GM12892 (cell line): ENCODE measurements around the gene PRPF19.

ENCODE experiments used
- DNase-seq: peaks from one replicate; pipeline ENCODE4 v3.0.0; 2011; ENCODE audit not compliant: insufficient read length
- FAIRE-seq: peaks from 2 replicates; lab custom pipeline; 2011; peaks lifted over from hg19 to GRCh38; lab: Jason Lieb, UNC
- POLR2A ChIP-seq: IDR thresholded peaks from 2 replicates; pipeline ENCODE4 v1.6.1; 2011; ENCODE audit warnings: low read depth, low read length, control low read depth
- POLR2AphosphoS5 ChIP-seq: IDR thresholded peaks from 2 replicates; pipeline ENCODE4 v1.6.1; 2011; ENCODE audit warnings: low read depth, low read length, control low read depth
- TAF1 ChIP-seq: IDR thresholded peaks from 2 replicates; pipeline ENCODE4 v1.6.1; 2011; ENCODE audit warnings: low read depth, mild to moderate bottlenecking, control low read depth, low read length, borderline replicate concordance

Gene PRPF19

GRCh38 chr11:60947700-60948099 is 41.3 kb upstream of the PRPF19 start:
- FAIRE-seq (no peak), DNase-seq (no peak)
- no peak for TF ChIP-seq POLR2AphosphoS5
- no peak for TF ChIP-seq TAF1
- no peak for TF ChIP-seq POLR2A

DNA sequence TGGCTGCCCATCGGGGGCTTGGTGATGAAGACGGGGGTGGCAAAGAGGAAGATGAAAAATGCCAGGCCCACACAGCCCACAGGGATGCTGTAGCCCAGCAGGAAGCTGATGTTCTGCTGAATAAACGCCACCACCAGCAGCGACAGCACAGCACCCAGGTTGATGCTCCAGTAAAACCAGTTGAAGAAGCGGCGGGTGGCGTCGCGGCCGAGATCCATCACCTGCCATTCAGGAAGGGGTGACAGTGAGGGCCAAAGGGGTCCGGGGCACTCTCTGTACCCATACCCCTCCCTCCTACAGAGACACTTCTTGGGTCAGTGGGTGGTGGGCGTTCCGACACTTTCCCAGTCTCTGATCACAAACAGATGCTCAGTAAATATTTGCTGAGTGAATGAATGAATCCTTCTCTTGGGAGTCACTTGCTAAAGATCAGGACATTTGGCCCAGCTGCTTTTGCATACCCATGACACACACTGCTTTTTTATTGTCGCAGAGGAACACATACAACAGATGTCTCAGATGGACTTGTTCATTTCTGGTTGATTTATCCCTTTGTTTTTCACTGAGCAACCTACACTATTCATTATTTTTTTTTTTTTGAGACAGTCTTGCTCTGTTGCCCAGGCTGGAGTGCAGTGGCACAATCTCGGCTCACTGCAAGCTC is 40.3 kb upstream of the PRPF19 start:
- FAIRE-seq (no peak), DNase-seq (no peak)
- no peak for TF ChIP-seq TAF1
- no peak for TF ChIP-seq POLR2A
- 0 out of 2 replicates have a peak, but pooled peaks have one; percentile 24 for TF ChIP-seq POLR2AphosphoS5

DNA sequence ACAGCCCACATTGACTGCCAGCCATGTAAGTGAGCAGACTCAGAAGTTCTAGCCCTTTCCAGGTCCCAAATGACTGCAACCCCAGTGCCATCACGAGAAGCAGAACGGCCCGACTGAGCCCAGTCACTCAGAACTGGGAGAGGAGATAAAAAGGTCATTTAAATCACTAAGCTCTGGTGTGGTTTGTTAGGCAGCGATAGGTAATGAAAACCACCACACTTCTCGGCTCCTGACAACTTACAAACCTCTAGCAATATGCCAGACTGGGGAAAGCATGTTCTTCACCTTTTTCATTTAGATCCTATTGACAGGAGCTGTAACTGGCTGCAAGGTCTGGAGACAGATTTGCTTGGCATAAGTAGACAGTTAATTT is 38.9 kb upstream of the PRPF19 start:
- FAIRE-seq (no peak), DNase-seq (no peak)
- TF ChIP-seq POLR2AphosphoS5 (peak; percentile 44; the same call in 1 of the 2 replicates), POLR2A (no peak)

- DNase-seq (no peak), FAIRE-seq (peak; percentile 51)
- TF ChIP-seq POLR2AphosphoS5, result no peak
- no peak for TF ChIP-seq TAF1
- no peak for TF ChIP-seq POLR2A
Measured at GRCh38 chr11:60944490-60945294, 38.3 kb upstream of the PRPF19 start.

GRCh38 chr11:60942970-60943565 is 36.7 kb upstream of the PRPF19 start:
- DNase-seq (no peak), FAIRE-seq (no peak)
- TF ChIP-seq TAF1 (no peak), POLR2A (no peak)

DNA sequence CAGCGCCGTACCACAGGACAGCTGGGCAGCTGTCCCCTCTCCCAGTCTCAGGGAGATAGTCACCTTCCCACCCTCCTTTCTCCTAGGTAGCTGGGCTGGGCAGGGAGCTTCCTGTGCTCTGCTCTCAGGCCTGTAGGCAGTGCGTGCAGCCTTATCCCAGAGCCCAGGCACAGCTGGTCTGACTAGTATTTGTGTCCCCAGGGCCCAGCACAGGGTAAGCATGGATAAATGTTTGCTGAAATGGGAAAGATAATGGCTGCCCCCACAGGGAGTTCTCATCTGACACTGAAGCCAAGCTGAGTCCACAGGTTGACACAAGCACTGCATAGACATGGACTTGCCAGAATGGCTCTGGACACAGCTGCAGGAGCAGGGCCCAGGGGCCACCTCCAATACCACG is 35.8 kb upstream of the PRPF19 start:
- no peak for DNase-seq
- no peak for FAIRE-seq
- TF ChIP-seq TAF1, result no peak
- TF ChIP-seq POLR2A, result no peak
- no peak for TF ChIP-seq POLR2AphosphoS5

DNA sequence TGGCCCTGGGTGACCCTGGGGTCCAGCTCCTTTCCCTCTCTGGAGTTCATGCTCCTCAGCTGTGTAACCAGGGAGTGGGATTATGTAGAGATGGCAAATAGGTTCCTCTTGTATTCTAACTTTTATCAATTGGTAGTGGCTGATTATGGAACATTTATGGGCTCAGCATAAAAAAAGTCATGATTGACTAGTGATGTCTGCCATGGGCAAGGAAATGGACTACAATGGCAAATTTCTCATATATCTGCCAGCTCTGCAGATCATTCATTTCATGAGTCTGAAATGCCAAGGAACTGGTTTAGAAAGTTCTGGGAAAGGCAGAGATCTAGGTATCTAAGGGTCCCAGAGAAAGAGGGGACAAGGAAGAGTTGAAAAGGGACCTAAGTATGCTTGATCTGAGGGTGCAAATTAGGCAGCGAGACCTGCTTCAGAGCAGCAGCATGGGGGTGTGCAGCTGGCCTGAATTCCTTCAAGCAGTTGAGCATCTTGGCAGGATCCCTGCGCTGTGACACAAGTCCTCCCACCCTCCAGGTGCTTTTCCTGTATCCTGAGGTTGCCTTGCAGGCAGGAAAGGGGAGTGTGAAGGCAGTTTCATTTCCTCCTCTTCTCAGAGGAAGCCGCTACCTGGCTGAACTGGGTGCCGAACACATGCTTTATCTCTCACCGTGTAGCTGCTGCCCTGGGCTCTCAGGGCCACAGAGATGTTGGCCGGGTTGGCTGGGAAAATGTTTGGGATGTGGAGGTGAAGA is 35.2 kb upstream of the PRPF19 start:
- no peak for FAIRE-seq
- TF ChIP-seq POLR2A (no peak), POLR2AphosphoS5 (no peak), TAF1 (no peak)

GRCh38 chr11:60939855-60940254 is 33.5 kb upstream of the PRPF19 start:
- FAIRE-seq, result no peak
- no peak for DNase-seq
- TF ChIP-seq POLR2AphosphoS5, result peak; percentile 16; the same call in 1 of the 2 replicates
- no peak for TF ChIP-seq TAF1
- no peak; the same call in none of the 2 replicates for TF ChIP-seq POLR2A

More for the DNA sequence above, 35.2 kb upstream of the PRPF19 start:
- DNase-seq, result no peak

DNA sequence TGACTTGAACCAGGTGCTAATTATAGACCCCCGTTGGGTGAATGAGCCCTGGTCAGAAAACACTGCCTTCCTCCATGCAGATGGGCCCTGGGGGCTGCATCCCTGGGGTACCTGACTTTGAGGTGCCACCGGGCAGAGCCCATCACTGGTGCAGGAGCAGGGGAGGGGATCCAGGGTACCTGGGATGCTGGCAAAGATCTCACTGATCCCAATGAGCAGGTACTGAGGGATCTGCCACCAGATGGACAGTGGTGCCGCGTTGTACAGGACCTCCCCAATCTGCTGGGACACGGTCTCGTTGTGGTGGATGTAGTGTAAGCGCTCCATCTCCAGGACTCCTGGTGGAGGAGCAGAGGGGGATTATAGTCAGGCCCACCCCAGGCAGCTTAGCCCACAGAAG is 32.9 kb upstream of the PRPF19 start:
- DNase-seq (no peak), FAIRE-seq (no peak)
- TF ChIP-seq POLR2A (no peak), POLR2AphosphoS5 (no peak; the same call in 1 of the 2 replicates), TAF1 (no peak)

DNA sequence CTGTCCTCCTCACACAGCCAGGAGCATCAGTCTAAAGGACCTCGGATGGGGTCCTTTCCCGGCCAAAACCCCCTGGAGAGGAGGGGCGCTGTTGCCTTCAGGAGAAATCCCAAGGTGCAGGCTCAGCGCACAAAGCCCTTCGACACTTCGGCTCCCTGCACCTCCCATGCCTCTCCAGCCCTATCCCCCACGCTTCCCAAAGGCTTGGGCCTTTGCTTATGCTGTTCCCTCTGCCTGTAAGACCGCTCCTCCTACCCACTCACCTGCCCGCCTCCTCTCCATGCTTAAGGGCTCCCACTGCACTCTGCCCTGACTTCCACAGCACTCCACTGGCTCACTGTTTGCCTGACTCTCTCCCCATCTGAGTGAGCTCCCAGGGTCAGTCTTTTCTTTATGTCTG is 32.1 kb upstream of the PRPF19 start:
- TF ChIP-seq POLR2A (no peak), TAF1 (no peak), POLR2AphosphoS5 (no peak)
- no peak for FAIRE-seq
- no peak for DNase-seq

- FAIRE-seq, result no peak
- DNase-seq, result no peak
- TF ChIP-seq POLR2A (no peak; the same call in 1 of the 2 replicates), TAF1 (no peak), POLR2AphosphoS5 (no peak; the same call in 1 of the 2 replicates)
Measured at GRCh38 chr11:60937811-60938210, 31.4 kb upstream of the PRPF19 start.
